ENCODE measurements around the gene FBXO31. TPM values are rescaled to one million over a fixed set of nuclear protein-coding genes. Genes with fewer than 3 reads are reported as not detected.

FBXO31 gene
- total and polyA plus RNA-seq, 2 of the 13 experiments (the other 11 are each of a cell fraction or from before 2014, with no cell fraction given), result 92.4 to 101 TPM

DNA sequence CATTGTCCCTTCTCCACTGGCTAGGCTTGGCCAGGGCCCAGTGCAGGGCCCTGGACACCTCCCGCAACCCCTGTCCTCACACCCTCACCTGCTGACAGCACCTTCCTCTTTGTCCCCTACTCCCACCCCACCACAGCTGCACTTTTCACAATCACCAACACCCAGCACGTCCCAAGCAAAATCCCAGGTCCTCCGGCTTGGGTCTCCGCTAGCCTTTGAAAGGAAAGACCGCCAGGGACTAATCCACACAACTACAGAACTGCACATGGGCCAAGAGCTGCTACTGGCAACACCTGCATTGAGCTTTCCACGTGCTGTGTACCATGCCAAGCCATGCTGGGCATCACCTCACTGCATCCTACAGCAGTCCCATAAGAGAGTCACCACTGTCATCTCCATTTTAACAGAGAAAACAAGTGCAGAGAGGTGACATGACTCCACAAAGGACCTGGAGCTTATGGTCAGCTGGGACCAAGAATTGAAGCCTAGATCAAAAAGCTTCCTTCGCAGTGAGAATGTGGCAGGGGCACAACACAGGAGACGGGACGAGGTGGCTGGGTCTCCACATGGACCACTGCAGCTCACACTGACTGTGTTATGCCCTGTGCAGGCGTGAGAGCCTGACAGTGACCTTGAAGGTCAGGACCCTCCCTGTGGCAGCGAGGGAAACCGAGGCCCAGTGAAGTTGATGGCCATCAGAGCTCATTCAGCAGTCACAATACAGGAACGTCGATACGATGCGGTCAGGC is 22.5 kb downstream of the FBXO31 start:
- H3K9me3 ChIP-seq (ENCODE audit: low read length), result no peaks in the 10 kb centered on the region
- no peak overlapping the region for H3K9ac ChIP-seq (ENCODE audit: insufficient read depth, low read depth, low read length)
- no peak overlapping the region for H3K4me3 ChIP-seq (replicated peaks in 1 of 3; ENCODE audit: insufficient read depth in 1 of 3, low read depth in 2 of 3, low read length in 3 of 3)
- no peak overlapping the region for H3K4me2 ChIP-seq (ENCODE audit: low read depth, low read length)
- in situ Hi-C loops (cut with HindIII; ENCODE audit: extremely low pct_ligation_motif_present, low pct_unique_long_range_greater_than_20kb) (no loop called here), intact Hi-C loops (cut with micrococcal nuclease; ENCODE audit: unreplicated experiment) (no loop called here)
- DNase-seq (ENCODE audit: low spot score), result no peak
- peaks cover 61% of the 10 kb centered on the region for H3K4me1 ChIP-seq (ENCODE audit: insufficient read depth, low read length)
- FAIRE-seq, result no peak
- H4K20me1 ChIP-seq (ENCODE audit: insufficient read depth, low read length), result peaks cover 94% of the 10 kb centered on the region
- WGBS (ENCODE audit: low lambda C conversion rate), result 96% methylated on average over 16 of the region's 16 CpGs
- ChIA-PET POLR2A (interaction anchor here (1.3 to 18.0 kb wide), 2 partner anchors 9 to 17 kb away, joined by 3 to 265 read pairs; partner anchors contain the start of gene FBXO31), CTCF (ENCODE audit: low intra/inter-chr PET ratio, low total read pairs) (no interaction called here)
- no peak overlapping the region for H2AFZ ChIP-seq (ENCODE audit: low read length)
- BruUV-seq (replicated peaks), result no TSS peak
- ATAC-seq, result peak; percentile 1; the same call in 1 of the 3 replicates
- H3K36me3 ChIP-seq (replicated peaks in 1 of 2; ENCODE audit: control insufficient read depth in 1 of 2, insufficient read depth in 2 of 2, low read length in 2 of 2), result peaks cover 56 to 92% of the 10 kb centered on the region in 2 experiments
- H3K27ac ChIP-seq (ENCODE audit: extremely low read length, insufficient read depth, low read length), result peak overlapping the region; percentile 14
- H3K27me3 ChIP-seq (ENCODE audit: control insufficient read depth in 1 of 2, insufficient read depth in 2 of 2, low read length in 2 of 2), result no peaks in the 10 kb centered on the region
- H3K79me2 ChIP-seq (ENCODE audit: insufficient read depth, low read length), result peaks cover 96% of the 10 kb centered on the region
- TF ChIP-seq RBM39 (IDR thresholded peaks at IDR 0.05; ENCODE audit: low read depth, low read length, poor library complexity, severe bottlenecking) (peak; percentile 21), SCMH1 (CRISPR knock-in tag; IDR thresholded peaks at IDR 0.05; ENCODE audit: borderline replicate concordance) (no peak), ZNF607 (CRISPR knock-in tag; IDR thresholded peaks at IDR 0.05; ENCODE audit: borderline replicate concordance) (no peak), AGO2 (optimal IDR thresholded peaks at IDR 0.05; ENCODE audit: low read depth, low read length) (peak; percentile 82), AKAP8 (CRISPR knock-in tag; IDR thresholded peaks at IDR 0.05) (peak; percentile 38; the same call in 1 of the 2 replicates), ZNF589 (CRISPR knock-in tag; conservative IDR thresholded peaks at IDR 0.05) (no peak), SKI (IDR thresholded peaks at IDR 0.05; ENCODE audit: partially characterized antibody) (no peak), ZSCAN29 (CRISPR knock-in tag; conservative IDR thresholded peaks at IDR 0.05) (no peak), ZMYM4 (CRISPR knock-in tag; IDR thresholded peaks at IDR 0.05) (0 out of 2 replicates have a peak, but pooled peaks have one; percentile 31), ZNF326 (CRISPR knock-in tag; IDR thresholded peaks at IDR 0.05; ENCODE audit: borderline replicate concordance) (no peak), NFYC (CRISPR knock-in tag; IDR thresholded peaks at IDR 0.05) (no peak), EEA1 (CRISPR knock-in tag; IDR thresholded peaks at IDR 0.05; ENCODE audit: borderline replicate concordance) (no peak), POLR2AphosphoS2 (IDR thresholded peaks at IDR 0.05; ENCODE audit: low read depth, low read length) (peak; percentile 67; the same call in 1 of the 2 replicates), HDAC1 (CRISPR knock-in tag; IDR thresholded peaks at IDR 0.05) (no peak), ZNF446 (CRISPR knock-in tag; IDR thresholded peaks at IDR 0.05) (0 out of 2 replicates have a peak, but pooled peaks have one; percentile 25), RBM22 (optimal IDR thresholded peaks at IDR 0.05; ENCODE audit: low read length) (peak; percentile 96), POLR2G (IDR thresholded peaks at IDR 0.05; ENCODE audit: low read depth, low read length) (peak; percentile 10; the same call in 1 of the 2 replicates), ZNF619 (CRISPR knock-in tag; IDR thresholded peaks at IDR 0.05) (no peak), RAD21 (CRISPR knock-in tag; IDR thresholded peaks at IDR 0.05) (peak; percentile 15; the same call in 1 of the 2 replicates)
- TF ChIP-seq, protein P1, sequence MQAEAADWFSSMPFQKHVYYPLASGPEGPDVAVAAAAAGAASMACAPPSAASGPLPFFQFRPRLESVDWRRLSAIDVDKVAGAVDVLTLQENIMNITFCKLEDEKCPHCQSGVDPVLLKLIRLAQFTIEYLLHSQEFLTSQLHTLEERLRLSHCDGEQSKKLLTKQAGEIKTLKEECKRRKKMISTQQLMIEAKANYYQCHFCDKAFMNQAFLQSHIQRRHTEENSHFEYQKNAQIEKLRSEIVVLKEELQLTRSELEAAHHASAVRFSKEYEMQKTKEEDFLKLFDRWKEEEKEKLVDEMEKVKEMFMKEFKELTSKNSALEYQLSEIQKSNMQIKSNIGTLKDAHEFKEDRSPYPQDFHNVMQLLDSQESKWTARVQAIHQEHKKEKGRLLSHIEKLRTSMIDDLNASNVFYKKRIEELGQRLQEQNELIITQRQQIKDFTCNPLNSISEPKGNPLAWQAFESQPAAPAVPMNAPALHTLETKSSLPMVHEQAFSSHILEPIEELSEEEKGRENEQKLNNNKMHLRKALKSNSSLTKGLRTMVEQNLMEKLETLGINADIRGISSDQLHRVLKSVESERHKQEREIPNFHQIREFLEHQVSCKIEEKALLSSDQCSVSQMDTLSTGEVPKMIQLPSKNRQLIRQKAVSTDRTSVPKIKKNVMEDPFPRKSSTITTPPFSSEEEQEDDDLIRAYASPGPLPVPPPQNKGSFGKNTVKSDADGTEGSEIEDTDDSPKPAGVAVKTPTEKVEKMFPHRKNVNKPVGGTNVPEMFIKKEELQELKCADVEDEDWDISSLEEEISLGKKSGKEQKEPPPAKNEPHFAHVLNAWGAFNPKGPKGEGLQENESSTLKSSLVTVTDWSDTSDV (CRISPR knock-in tag; IDR thresholded peaks at IDR 0.05), result no peak
- TF ChIP-seq, protein P2, sequence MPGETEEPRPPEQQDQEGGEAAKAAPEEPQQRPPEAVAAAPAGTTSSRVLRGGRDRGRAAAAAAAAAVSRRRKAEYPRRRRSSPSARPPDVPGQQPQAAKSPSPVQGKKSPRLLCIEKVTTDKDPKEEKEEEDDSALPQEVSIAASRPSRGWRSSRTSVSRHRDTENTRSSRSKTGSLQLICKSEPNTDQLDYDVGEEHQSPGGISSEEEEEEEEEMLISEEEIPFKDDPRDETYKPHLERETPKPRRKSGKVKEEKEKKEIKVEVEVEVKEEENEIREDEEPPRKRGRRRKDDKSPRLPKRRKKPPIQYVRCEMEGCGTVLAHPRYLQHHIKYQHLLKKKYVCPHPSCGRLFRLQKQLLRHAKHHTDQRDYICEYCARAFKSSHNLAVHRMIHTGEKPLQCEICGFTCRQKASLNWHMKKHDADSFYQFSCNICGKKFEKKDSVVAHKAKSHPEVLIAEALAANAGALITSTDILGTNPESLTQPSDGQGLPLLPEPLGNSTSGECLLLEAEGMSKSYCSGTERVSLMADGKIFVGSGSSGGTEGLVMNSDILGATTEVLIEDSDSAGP (CRISPR knock-in tag; IDR thresholded peaks at IDR 0.05; ENCODE audit: borderline replicate concordance), result peak; percentile 29; the same call in 1 of the 2 replicates

Measured in HepG2 (cell line).